Measurements from ENCODE around the gene ONECUT3.

The ONECUT3 gene

DNA sequence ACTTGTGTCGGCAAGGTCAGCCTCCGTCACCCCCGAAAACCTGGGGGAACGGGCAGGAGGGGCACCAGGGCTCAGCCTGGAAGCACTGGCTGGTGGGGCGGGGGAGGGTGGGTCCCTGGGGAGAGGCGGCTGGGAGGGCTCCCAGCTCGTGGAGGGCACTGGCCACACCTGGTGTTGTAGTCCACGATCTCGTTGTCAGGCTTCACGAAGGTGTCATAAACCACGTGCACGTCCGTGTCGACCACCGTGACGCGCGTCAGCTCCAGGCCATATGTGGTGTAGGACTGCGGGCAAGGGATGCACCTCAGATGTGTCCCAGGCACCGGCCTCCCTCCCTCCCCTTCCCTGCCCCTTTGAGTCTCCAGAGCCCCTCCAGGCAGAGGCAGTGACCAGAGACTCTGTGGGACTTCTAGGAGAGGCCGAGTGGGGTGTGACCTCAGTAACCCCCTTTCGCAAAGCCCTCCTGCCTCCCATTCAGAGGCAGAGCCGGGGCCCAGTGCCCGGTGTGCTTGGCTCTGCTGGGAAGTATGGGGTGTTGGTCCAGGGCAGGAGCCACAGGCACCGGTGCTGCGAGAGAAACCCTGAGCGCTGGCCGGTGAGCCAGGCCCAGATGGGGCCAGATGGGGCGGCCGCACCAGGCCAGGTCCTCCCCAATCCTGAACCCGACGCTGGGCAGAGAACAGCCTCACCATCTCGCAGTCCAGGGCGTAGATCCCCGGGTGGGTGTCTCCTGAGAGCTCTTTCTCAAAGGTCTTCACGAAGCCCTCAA, 63.4 kb downstream of the ONECUT3 start:
- Histone ChIP-seq H3K36me3 (ENCODE audit: insufficient read depth, low read length) (peaks cover 39% of the 10 kb centered on the region), H3K4me3 (ENCODE audit: low read length) (no peak overlapping the region), H3K4me1 (ENCODE audit: insufficient read depth, low read length) (peaks cover 11% of the 10 kb centered on the region), H3K27me3 (ENCODE audit: insufficient read depth, low read length) (no peaks in the 10 kb centered on the region), H3K9me3 (ENCODE audit: low read length) (no peaks in the 10 kb centered on the region), H2AFZ (ENCODE audit: low read depth, low read length) (no peak overlapping the region)

- no peaks in the 10 kb centered on the region for H3K9me3 ChIP-seq (ENCODE audit: low read length)
- peaks cover 9% of the 10 kb centered on the region for H3K4me1 ChIP-seq (ENCODE audit: insufficient read depth, low read length)
- H3K36me3 ChIP-seq (ENCODE audit: insufficient read depth, low read length), result peaks cover 49% of the 10 kb centered on the region
- H3K4me3 ChIP-seq (ENCODE audit: low read length), result no peak overlapping the region
- H2AFZ ChIP-seq (ENCODE audit: low read depth, low read length), result no peak overlapping the region
- H3K27me3 ChIP-seq (ENCODE audit: insufficient read depth, low read length), result no peaks in the 10 kb centered on the region
Observed at GRCh38 chr19:1817553-1818179, 64.4 kb downstream of the ONECUT3 start.

DNA sequence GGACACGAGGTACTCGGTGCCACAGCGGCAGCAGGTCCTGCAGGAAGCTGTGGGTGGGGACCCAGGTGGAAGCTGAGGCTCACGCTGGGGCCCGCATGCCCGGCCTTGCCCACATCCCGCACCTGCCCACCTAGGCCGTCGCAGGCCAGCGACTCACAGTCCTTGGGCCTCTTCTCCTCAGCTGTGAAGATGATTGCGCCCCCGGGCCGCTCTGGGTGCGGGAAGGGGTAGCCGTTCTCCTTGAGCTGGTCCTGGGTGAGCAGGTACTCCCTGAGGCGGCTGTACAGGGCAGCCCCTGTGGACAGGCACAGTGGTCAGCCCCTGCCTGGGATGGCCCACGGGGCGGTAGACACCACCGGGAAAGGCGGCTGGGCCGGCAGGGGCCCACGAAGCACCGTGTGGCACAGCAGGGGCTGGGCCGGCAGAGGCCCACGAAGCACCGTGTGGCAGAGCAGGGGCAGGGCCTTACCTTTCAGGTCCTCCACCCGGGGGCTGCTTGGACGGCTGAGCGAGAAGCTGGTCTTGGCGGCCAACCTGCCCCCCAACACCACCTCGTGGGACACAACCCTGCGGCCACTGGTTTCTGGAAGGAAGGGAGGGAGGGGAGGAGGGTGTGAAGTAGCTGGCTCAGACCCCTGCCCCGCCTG, 65.4 kb downstream of the ONECUT3 start:
- no peak overlapping the region for H2AFZ ChIP-seq (ENCODE audit: low read depth, low read length)
- no peak overlapping the region for H3K4me3 ChIP-seq (ENCODE audit: low read length)
- peaks cover 49% of the 10 kb centered on the region for H3K36me3 ChIP-seq (ENCODE audit: insufficient read depth, low read length)
- no peaks in the 10 kb centered on the region for H3K9me3 ChIP-seq (ENCODE audit: low read length)
- H3K4me1 ChIP-seq (ENCODE audit: insufficient read depth, low read length), result no peaks in the 10 kb centered on the region
- no peaks in the 10 kb centered on the region for H3K27me3 ChIP-seq (ENCODE audit: insufficient read depth, low read length)

DNA sequence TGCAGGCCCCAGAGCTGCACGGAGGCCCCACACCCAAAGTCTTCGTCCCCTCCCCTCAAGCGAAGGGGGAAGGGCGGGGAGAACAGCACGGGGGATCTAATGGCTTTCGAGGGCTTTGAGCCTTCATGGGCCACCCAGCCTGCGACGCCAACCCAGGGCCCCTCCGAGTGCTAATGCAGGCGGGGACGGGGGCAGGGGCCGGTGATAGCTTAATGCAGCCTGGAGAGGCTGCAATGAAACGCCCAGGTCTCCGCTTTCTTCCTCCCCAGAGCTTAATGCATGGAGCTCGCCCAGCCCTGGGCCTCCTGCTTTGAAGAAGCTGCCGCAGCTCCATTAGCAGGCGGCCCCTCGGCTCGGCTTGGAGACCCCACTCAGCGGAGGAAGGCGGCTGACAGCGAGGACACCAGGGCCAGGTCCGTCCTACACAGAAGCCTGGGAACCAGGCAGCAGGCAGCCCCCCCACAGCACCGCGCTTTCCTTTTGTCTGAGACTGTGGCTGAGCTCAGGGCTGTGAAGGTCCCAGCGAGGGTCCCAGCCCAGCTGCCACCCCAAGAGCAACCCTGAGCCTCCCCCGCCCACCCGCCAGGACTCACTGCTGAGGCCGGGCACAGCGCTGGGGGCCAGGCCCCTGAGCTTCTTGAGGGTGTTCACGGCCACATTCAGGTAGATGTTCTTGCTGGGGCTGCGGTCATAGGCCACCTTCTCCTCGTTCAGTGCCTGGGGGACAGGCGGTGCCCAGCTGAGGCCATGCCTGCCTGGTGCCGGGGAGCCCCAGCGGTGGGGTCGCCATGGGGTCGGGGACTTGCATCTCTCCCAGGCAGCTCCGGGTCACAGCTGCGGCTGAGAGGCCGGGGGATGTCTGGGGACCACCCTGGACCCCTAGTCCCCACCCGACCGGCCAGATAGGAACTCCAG, 66.3 kb downstream of the ONECUT3 start:
- no peaks in the 10 kb centered on the region for H3K9me3 ChIP-seq (ENCODE audit: low read length)
- H3K4me3 ChIP-seq (ENCODE audit: low read length), result no peak overlapping the region
- H3K4me1 ChIP-seq (ENCODE audit: insufficient read depth, low read length), result no peaks in the 10 kb centered on the region
- H3K27me3 ChIP-seq (ENCODE audit: insufficient read depth, low read length), result no peaks in the 10 kb centered on the region
- H3K36me3 ChIP-seq (ENCODE audit: insufficient read depth, low read length), result peaks cover 54% of the 10 kb centered on the region
- H2AFZ ChIP-seq (ENCODE audit: low read depth, low read length), result no peak overlapping the region

GRCh38 chr19:1822210-1822609, 68.9 kb downstream of the ONECUT3 start:
- Histone ChIP-seq H2AFZ (ENCODE audit: low read depth, low read length) (no peak overlapping the region), H3K4me3 (ENCODE audit: low read length) (no peak overlapping the region), H3K27me3 (ENCODE audit: insufficient read depth, low read length) (no peaks in the 10 kb centered on the region), H3K4me1 (ENCODE audit: insufficient read depth, low read length) (no peaks in the 10 kb centered on the region), H3K9me3 (ENCODE audit: low read length) (no peaks in the 10 kb centered on the region), H3K36me3 (ENCODE audit: insufficient read depth, low read length) (peaks cover 40% of the 10 kb centered on the region)

DNA sequence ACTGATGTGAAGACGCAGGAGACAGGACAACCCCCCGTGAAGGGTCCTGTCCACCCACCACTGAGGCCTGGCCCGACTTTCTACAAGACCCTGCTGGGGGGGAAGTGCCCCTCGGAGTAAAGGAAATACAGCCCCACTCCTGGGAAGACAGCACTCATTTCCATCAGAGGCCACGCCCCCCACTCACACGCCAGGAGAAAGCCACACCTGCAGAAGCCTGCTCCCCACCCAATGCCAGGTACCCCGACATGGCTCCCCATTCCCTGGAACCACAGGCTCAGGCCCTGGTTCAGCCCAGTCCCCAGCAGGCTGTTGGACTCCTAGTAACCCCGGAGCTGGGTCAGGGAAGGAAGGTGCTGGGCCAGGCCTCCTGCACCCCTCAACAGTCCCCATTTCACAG, 69.7 kb downstream of the ONECUT3 start:
- Histone ChIP-seq H3K9me3 (ENCODE audit: low read length) (no peaks in the 10 kb centered on the region), H3K27me3 (ENCODE audit: insufficient read depth, low read length) (no peaks in the 10 kb centered on the region), H2AFZ (ENCODE audit: low read depth, low read length) (no peak overlapping the region), H3K4me3 (ENCODE audit: low read length) (no peak overlapping the region), H3K36me3 (ENCODE audit: insufficient read depth, low read length) (peaks cover 33% of the 10 kb centered on the region), H3K4me1 (ENCODE audit: insufficient read depth, low read length) (peaks cover 3% of the 10 kb centered on the region)

DNA sequence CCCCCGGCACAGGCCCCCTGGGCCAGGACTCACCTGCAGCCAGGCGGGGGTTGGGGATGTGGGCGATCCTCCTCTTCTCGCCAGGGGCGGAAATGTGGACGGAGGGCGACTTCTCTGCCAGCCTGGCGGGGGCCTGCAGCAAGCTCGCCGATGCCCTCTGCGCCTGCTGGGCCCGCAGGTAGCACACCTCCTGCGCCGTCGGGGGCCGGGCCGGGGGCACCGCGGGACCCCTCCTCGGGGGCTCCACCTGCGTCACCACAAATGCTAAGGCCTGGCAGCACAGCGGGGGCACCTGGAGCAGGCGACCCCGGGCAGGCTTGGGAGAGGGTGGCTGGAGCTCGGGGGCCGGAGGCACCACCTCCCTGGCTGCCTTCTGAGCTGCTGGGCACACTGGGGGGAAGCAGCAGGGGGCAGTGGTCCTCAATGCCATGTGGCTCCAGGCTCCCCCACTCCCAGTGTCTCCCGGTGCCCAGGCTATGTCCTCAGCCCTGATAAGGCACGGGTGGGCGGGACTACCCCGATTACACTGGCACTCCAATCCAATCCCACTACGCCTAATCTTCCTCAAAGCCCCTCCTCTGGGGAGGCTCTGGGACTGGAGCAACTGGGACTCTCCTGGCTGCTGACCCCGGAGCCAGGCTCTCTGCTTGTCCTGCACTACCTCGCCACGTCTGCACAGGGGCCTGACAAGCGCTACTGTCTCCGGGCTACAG, 70.4 kb downstream of the ONECUT3 start:
- Histone ChIP-seq H2AFZ (ENCODE audit: low read depth, low read length) (no peak overlapping the region), H3K4me3 (ENCODE audit: low read length) (no peak overlapping the region), H3K36me3 (ENCODE audit: insufficient read depth, low read length) (peaks cover 26% of the 10 kb centered on the region), H3K9me3 (ENCODE audit: low read length) (no peaks in the 10 kb centered on the region), H3K4me1 (ENCODE audit: insufficient read depth, low read length) (peaks cover 3% of the 10 kb centered on the region), H3K27me3 (ENCODE audit: insufficient read depth, low read length) (no peaks in the 10 kb centered on the region)

DNA sequence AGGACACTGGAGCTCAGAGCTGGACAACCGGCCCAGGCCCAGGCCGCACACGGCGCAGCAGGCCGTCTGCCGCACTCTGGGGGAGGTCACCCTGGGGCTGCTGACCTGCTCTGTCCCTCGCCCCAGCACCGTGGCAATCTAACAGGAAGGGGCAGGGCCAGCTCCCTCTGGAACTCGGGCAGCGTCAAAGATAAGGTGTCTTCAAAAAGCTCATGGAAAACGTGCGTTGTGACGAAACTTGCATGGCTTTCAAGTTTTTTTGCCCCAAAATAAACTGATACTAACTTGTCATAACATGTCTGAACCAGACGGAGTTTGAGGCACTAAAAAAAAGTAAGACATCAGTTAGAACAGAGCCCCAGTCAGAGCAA, 70.9 kb downstream of the ONECUT3 start:
- H3K36me3 ChIP-seq (ENCODE audit: insufficient read depth, low read length), result peaks cover 24% of the 10 kb centered on the region
- no peaks in the 10 kb centered on the region for H3K27me3 ChIP-seq (ENCODE audit: insufficient read depth, low read length)
- no peak overlapping the region for H2AFZ ChIP-seq (ENCODE audit: low read depth, low read length)
- H3K4me3 ChIP-seq (ENCODE audit: low read length), result no peak overlapping the region
- no peaks in the 10 kb centered on the region for H3K9me3 ChIP-seq (ENCODE audit: low read length)
- peaks cover 3% of the 10 kb centered on the region for H3K4me1 ChIP-seq (ENCODE audit: insufficient read depth, low read length)

GRCh38 chr19:1825909-1826556, 72.7 kb downstream of the ONECUT3 start:
- Histone ChIP-seq H3K36me3 (ENCODE audit: insufficient read depth, low read length) (peaks cover 22% of the 10 kb centered on the region), H3K4me1 (ENCODE audit: insufficient read depth, low read length) (peaks cover 3% of the 10 kb centered on the region), H3K4me3 (ENCODE audit: low read length) (no peak overlapping the region), H3K9me3 (ENCODE audit: low read length) (no peaks in the 10 kb centered on the region), H2AFZ (ENCODE audit: low read depth, low read length) (no peak overlapping the region), H3K27me3 (ENCODE audit: insufficient read depth, low read length) (no peaks in the 10 kb centered on the region)

DNA sequence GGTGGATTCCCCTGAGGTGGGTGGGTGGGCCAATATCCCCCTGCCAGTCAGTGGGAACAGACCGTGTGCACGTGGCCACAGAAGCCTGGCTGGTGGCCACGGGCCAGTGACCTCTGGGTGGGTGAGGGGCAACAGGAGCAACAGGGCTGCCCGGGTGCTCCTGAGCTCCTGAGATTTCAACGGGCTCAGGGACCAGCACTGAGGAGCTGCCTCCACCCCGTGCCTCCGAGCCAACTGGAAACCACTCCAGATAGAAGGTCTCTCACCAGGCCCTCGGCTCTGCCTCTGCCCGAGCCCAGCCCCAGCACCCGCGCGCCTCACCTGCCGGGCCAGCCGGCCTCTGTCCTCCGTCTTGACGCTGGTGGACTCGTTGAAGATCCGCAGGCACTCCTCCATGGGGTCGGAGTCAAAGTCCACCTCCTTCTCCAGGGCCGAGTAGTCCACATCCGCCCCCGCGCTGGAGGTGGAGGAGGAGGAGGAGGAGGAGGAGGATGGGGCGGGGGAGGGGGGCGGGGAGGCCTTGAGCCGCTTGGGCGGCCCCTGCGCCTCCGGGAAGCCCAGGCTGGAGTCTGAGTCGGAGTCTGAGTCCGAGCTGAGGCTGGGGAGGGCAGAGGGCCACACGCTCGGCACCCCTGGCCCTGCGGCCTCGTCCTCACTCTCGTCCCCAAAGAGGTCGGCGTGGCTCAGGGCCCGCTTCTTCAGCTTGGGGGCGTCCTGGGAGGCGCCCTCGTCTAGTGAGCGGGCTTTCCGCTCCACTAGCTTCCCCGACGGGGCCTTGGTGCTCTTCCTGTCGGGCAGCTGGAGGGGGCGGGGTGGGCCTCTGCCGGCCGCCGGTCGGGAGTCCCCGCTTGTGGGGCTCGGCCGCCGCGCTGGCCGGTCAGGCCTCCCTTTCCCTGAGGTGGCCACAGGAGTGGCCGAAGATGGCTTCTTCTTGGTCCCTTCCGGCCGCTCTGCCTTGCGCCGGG, 73.5 kb downstream of the ONECUT3 start:
- Histone ChIP-seq H3K27me3 (ENCODE audit: insufficient read depth, low read length) (no peaks in the 10 kb centered on the region), H3K4me3 (ENCODE audit: low read length) (no peak overlapping the region), H2AFZ (ENCODE audit: low read depth, low read length) (no peak overlapping the region), H3K36me3 (ENCODE audit: insufficient read depth, low read length) (peaks cover 22% of the 10 kb centered on the region), H3K4me1 (ENCODE audit: insufficient read depth, low read length) (peaks cover 3% of the 10 kb centered on the region), H3K9me3 (ENCODE audit: low read length) (no peaks in the 10 kb centered on the region)

GRCh38 chr19:1827566-1828278, 74.4 kb downstream of the ONECUT3 start:
- Histone ChIP-seq H3K36me3 (ENCODE audit: insufficient read depth, low read length) (peaks cover 17% of the 10 kb centered on the region), H3K4me3 (ENCODE audit: low read length) (no peak overlapping the region), H3K4me1 (ENCODE audit: insufficient read depth, low read length) (peaks cover 3% of the 10 kb centered on the region), H3K9me3 (ENCODE audit: low read length) (no peaks in the 10 kb centered on the region), H2AFZ (ENCODE audit: low read depth, low read length) (no peak overlapping the region), H3K27me3 (ENCODE audit: insufficient read depth, low read length) (no peaks in the 10 kb centered on the region)

Data from neuron (in vitro differentiated cells).